Measurements from ENCODE around the gene C10orf67. TPM values are rescaled to one million over a fixed set of nuclear protein-coding genes. Genes with fewer than 3 reads are reported as not detected.

The C10orf67 gene
- total RNA-seq, 1 donor from 2014 or later, result 0.17 TPM

DNA sequence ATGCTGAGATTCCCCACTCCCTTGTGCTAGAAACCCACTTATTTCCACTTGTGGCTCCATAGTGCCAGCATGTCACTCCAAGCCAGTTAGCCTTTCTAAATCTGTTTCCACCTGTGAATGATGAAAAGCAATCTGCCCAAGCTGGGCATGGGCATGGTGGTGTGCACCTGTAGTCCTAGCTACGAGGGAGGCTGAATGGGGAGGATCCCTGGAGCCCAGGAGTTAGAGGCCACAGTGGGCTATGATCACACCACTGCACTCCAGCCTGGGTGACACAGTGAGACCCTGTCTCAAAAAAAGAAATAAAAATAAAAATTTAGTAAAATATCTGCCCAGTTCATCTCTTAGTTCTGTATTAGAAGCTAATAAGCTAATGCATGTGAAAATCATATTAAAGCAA is 157.4 kb downstream of the C10orf67 start:
- peaks cover 84% of the 10 kb centered on the region for H3K27me3 Mint-ChIP-seq
- H3K4me3 Mint-ChIP-seq, result no peak overlapping the region
- TF ChIP-seq, protein P1, sequence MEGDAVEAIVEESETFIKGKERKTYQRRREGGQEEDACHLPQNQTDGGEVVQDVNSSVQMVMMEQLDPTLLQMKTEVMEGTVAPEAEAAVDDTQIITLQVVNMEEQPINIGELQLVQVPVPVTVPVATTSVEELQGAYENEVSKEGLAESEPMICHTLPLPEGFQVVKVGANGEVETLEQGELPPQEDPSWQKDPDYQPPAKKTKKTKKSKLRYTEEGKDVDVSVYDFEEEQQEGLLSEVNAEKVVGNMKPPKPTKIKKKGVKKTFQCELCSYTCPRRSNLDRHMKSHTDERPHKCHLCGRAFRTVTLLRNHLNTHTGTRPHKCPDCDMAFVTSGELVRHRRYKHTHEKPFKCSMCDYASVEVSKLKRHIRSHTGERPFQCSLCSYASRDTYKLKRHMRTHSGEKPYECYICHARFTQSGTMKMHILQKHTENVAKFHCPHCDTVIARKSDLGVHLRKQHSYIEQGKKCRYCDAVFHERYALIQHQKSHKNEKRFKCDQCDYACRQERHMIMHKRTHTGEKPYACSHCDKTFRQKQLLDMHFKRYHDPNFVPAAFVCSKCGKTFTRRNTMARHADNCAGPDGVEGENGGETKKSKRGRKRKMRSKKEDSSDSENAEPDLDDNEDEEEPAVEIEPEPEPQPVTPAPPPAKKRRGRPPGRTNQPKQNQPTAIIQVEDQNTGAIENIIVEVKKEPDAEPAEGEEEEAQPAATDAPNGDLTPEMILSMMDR (conservative IDR thresholded peaks at IDR 0.05), result no peak
- H3K4me1 Mint-ChIP-seq (ENCODE audit: unreplicated experiment), result peaks cover 3% of the 10 kb centered on the region
- no peaks in the 10 kb centered on the region for H3K9me3 Mint-ChIP-seq
- no peak for DNase-seq (ENCODE audit: extremely low spot score, unreplicated experiment)
- H3K36me3 Mint-ChIP-seq, result no peaks in the 10 kb centered on the region
- no peak overlapping the region for H3K27ac Mint-ChIP-seq

DNA sequence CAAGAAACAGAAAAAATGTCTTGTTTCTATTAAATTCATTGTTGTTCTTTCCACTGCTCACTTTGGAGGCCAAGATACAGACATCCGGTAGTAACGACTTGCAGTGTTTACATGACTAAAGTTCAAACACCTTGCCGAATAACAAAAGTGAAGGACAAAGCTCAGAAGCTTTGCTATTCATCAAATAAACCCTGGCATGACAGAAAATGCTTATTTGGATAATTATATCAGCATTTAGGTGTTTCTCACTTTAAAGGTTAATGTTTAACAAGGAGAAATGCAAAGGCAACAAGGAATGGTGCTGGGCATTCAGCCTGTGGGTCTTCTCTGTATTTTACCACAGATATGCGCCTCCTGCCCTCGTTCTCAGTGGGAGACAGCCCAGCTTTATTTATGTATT is 157.9 kb downstream of the C10orf67 start:
- TF ChIP-seq, protein P1 (conservative IDR thresholded peaks at IDR 0.05), result no peak
- Mint-ChIP-seq H3K36me3 (no peaks in the 10 kb centered on the region), H3K9me3 (no peaks in the 10 kb centered on the region), H3K27ac (no peak overlapping the region), H3K4me1 (ENCODE audit: unreplicated experiment) (peaks cover 3% of the 10 kb centered on the region), H3K4me3 (no peak overlapping the region), H3K27me3 (peaks cover 89% of the 10 kb centered on the region)
- DNase-seq (ENCODE audit: extremely low spot score, unreplicated experiment), result no peak

DNA sequence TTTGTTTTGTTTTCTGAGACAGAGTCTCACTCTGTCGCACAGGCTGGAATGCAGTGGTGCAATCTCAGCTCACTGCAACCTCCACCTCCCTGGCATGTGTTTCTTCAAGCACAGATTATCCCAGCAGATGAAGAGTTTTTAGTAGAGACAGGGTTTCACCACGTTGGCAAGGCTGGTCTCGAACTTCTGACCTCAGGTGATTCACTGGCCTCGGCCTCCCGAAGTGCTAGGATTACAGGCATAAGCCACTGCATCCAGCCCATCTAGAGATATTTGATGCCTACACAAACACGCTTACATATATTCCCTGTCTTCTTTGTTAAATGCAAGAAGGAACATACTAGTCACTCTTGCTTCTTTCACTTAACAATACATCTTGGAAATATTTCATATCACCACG is 158.4 kb downstream of the C10orf67 start:
- H3K27me3 Mint-ChIP-seq, result peaks cover 88% of the 10 kb centered on the region
- DNase-seq (ENCODE audit: extremely low spot score, unreplicated experiment), result no peak
- no peaks in the 10 kb centered on the region for H3K9me3 Mint-ChIP-seq
- TF ChIP-seq, protein P1 (conservative IDR thresholded peaks at IDR 0.05), result no peak
- peaks cover 3% of the 10 kb centered on the region for H3K4me1 Mint-ChIP-seq (ENCODE audit: unreplicated experiment)
- no peak overlapping the region for H3K27ac Mint-ChIP-seq
- no peaks in the 10 kb centered on the region for H3K36me3 Mint-ChIP-seq
- H3K4me3 Mint-ChIP-seq, result no peak overlapping the region

DNA sequence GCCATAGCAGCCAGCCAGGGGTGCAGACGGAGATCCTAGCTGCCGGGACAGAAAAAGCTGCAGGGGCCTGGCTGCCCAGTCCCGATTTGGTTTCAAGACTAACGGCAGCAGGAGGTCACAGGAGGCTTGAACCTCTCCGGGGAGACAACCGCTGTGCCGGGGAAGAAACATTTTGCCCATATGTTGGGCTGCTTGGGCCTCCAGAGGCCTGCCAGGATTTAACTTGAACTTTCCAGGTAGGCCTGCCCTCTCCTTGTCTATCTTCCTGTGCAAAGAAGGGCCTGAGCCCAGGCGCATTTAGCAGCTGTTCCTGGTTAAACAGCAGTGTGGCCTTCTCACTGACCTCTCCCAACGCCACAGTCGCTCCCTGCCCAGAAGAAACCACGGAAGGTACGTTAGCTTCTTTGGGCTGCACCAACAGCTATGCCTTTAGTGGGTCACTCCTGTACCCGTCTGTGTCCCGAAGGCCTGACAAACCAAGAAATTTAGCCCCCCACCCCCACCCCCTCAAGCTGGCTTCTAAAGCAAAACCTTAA is 169.6 kb downstream of the C10orf67 start:
- Mint-ChIP-seq H3K27ac (no peak overlapping the region), H3K27me3 (peaks cover 91% of the 10 kb centered on the region), H3K4me1 (ENCODE audit: unreplicated experiment) (no peaks in the 10 kb centered on the region), H3K9me3 (no peaks in the 10 kb centered on the region), H3K4me3 (no peak overlapping the region), H3K36me3 (no peaks in the 10 kb centered on the region)
- TF ChIP-seq, protein P1 (conservative IDR thresholded peaks at IDR 0.05), result no peak
- DNase-seq (ENCODE audit: extremely low spot score, unreplicated experiment), result no peak

DNA sequence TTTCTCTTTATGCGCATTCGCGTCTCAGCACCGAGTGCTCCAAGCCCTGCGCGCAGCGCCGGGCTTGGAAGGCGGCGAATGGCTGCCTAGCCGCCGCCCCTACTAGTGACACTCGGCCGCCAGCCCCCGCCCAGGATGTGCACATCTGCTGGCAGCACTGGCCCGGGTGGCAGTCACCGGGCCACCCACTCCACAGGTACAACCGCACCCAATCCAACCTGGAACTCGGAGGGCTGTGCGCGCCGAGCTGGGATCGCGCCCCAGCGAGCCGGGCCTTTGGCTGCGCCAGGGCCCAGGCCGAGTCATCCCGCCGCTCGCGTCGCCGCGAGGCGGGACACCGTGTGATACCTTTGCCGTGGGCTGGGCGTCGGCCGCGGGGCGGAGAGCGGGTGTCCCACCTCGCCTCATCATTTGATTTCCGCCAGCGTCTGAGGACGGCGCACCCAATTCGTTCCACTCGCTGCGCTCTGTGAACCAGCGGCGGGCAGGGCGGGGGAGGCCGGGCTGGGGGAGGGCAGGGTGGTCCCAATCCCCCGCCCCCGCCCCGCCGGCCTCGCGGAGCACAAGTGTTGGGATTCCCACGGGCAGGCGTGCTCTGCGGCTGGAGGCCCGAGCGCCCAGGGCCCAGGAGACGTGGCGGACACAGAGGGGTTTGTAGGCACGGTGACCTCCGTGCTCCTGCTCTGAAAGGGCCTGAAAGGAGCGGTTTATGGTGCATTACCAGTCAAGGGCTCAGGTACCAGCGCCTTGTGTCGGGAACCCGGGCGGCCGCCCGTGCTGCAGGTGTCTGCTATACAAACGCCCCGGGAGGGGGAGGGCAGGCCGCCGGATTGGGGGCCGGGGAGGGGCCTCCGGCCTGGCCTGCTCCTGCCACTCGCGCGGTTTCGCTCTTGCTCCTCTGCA is 170.3 kb downstream of the C10orf67 start:
- Mint-ChIP-seq H3K9me3 (no peaks in the 10 kb centered on the region), H3K4me1 (ENCODE audit: unreplicated experiment) (no peaks in the 10 kb centered on the region), H3K27ac (no peak overlapping the region), H3K4me3 (peak overlapping the region; percentile 69), H3K27me3 (peaks cover 90% of the 10 kb centered on the region), H3K36me3 (no peaks in the 10 kb centered on the region)
- TF ChIP-seq, protein P1 (conservative IDR thresholded peaks at IDR 0.05), result no peak
- DNase-seq (ENCODE audit: extremely low spot score, unreplicated experiment), result no peak
